IMR-90 (cell line): ENCODE measurements around the gene DCAF10. TPM values are rescaled to one million over a fixed set of nuclear protein-coding genes. Genes with fewer than 3 reads are reported as not detected.

ENCODE experiments used
- ATAC-seq: fragments of 200-7000 bp; cut with Tn5 transposase; 2 replicates; pipeline ENCODE4 v1.9.1; 2020; ENCODE audit warnings: low read depth, mild to moderate bottlenecking, moderate library complexity
- BruUV-seq: library from RNA; stranded (reverse); fragments of 400-500 nt; replicated peaks from 2 replicates; lab custom pipeline; 2021; lab: Mats Ljungman, UMichigan
- CTCF ChIA-PET: fragments of 300-600 bp; formaldehyde crosslinking; extraction: SDS; loops from one replicate; lab custom pipeline; 2021; ENCODE audit warnings: antibody characterized with exemption; lab: Yijun Ruan, JAX
- POLR2A ChIA-PET: fragments of 300-600 bp; sonication (Branson Sonifier 250); formaldehyde crosslinking; loops from one replicate; lab custom pipeline; 2022; ENCODE audit warnings: antibody characterized with exemption; ENCODE audit not compliant: unreplicated experiment; lab: Charles Lee
- DNase-seq: peaks from one replicate; pipeline ENCODE4 v3.0.0; 2013
- H2AFZ ChIP-seq: replicated peaks from 2 replicates; pipeline ENCODE3; 2013; ENCODE audit warnings: low read length, mild to moderate bottlenecking; ENCODE audit not compliant: poor library complexity
- H2AK5ac ChIP-seq: 2 replicates; pipeline ENCODE4 v1.6.1; 2013; ENCODE audit warnings: low read depth, low read length, inconsistent platforms
- H2AK9ac ChIP-seq: replicated peaks from 2 replicates; pipeline ENCODE3; 2013; ENCODE audit warnings: mild to moderate bottlenecking, low read depth, low read length, moderate library complexity; ENCODE audit not compliant: poor library complexity
- H2BK120ac ChIP-seq: 2 replicates; pipeline ENCODE4 v1.6.1; 2013; ENCODE audit warnings: low read depth, low read length, inconsistent platforms
- H2BK15ac ChIP-seq: 3 replicates; pipeline ENCODE4 v1.6.1; 2013; ENCODE audit warnings: low read depth, low read length, inconsistent platforms
- H2BK20ac ChIP-seq: 2 replicates; pipeline ENCODE4 v1.6.1; 2013; ENCODE audit warnings: low read depth, mild to moderate bottlenecking, inconsistent platforms, low read length, moderate library complexity
- H2BK5ac ChIP-seq: 2 replicates; pipeline ENCODE4 v1.6.1; 2013; ENCODE audit warnings: mild to moderate bottlenecking, low read depth, low read length, inconsistent platforms; ENCODE audit not compliant: poor library complexity, severe bottlenecking
- H3K14ac ChIP-seq: replicated peaks from 2 replicates; pipeline ENCODE4 v1.6.1; 2013; ENCODE audit warnings: low read depth, low read length, inconsistent platforms
- H3K18ac ChIP-seq: 2 replicates; pipeline ENCODE4 v1.6.1; 2013; ENCODE audit warnings: low read depth, low read length, control low read depth
- H3K23ac ChIP-seq: 2 replicates; pipeline ENCODE4 v1.6.1; 2013; ENCODE audit warnings: low read depth, low read length, inconsistent platforms
- H3K27ac ChIP-seq: 2 replicates; pipeline ENCODE4 v1.5.1; 2013; ENCODE audit warnings: mild to moderate bottlenecking, control low read depth, low read length; ENCODE audit not compliant: insufficient read depth
- H3K27me3 ChIP-seq: 2 replicates; pipeline ENCODE4 v1.6.1; 2013; ENCODE audit warnings: low read length; ENCODE audit not compliant: control insufficient read depth, insufficient read depth
- H3K36me3 ChIP-seq: 2 replicates; pipeline ENCODE4 v1.6.1; 2013; ENCODE audit warnings: low read length, mixed read lengths; ENCODE audit not compliant: control insufficient read depth, insufficient read depth
- H3K4ac ChIP-seq: 2 replicates; pipeline ENCODE4 v1.6.1; 2013; ENCODE audit warnings: low read depth, low read length, inconsistent platforms
- H3K4me1 ChIP-seq: 2 replicates; pipeline ENCODE4 v1.6.1; 2013; ENCODE audit warnings: low read length, mixed read lengths; ENCODE audit not compliant: control insufficient read depth, insufficient read depth
- H3K4me2 ChIP-seq: 2 replicates; pipeline ENCODE4 v1.6.1; 2013; ENCODE audit warnings: low read depth, mild to moderate bottlenecking, control low read depth, low read length, moderate library complexity
- H3K4me3 ChIP-seq: 2 replicates; pipeline ENCODE4 v1.5.1; 2013; ENCODE audit warnings: low read depth, mild to moderate bottlenecking, control low read depth, low read length, moderate library complexity; ENCODE audit not compliant: insufficient read depth
- H3K56ac ChIP-seq: 2 replicates; pipeline ENCODE4 v1.6.1; 2013; ENCODE audit warnings: low read length, inconsistent platforms; ENCODE audit not compliant: insufficient read depth; ENCODE audit errors: extremely low read depth
- H3K79me1 ChIP-seq, 2 experiments: 2 replicates each; pipeline ENCODE4 v1.6.1; 2013; ENCODE audit warnings: low read length in 2 of 2, inconsistent platforms in 1 of 2, low read depth in 1 of 2
- H3K9ac ChIP-seq: 2 replicates; pipeline ENCODE4 v1.6.1; 2013; ENCODE audit warnings: low read depth, low read length, control low read depth
- H3K9me1 ChIP-seq: 2 replicates; pipeline ENCODE4 v1.6.1; 2013; ENCODE audit warnings: low read length, inconsistent platforms; ENCODE audit not compliant: insufficient read depth
- H3K9me3 ChIP-seq: 2 replicates; pipeline ENCODE4 v1.6.1; 2013; ENCODE audit warnings: low read length; ENCODE audit not compliant: control insufficient read depth, insufficient read depth
- H4K20me1 ChIP-seq: 2 replicates; pipeline ENCODE4 v1.6.1; 2013; ENCODE audit warnings: low read length, inconsistent platforms; ENCODE audit not compliant: insufficient read depth
- H4K5ac ChIP-seq: 2 replicates; pipeline ENCODE4 v1.6.1; 2013; ENCODE audit warnings: mild to moderate bottlenecking, low read depth, low read length, control low read depth
- H4K8ac ChIP-seq, 2 experiments: 2 replicates each; pipeline ENCODE4 v1.6.1; 2013; ENCODE audit warnings: low read depth in 2 of 2, low read length in 2 of 2, control low read depth in 1 of 2, inconsistent platforms in 1 of 2
- H4K91ac ChIP-seq: 2 replicates; pipeline ENCODE4 v1.6.1; 2013; ENCODE audit warnings: low read depth, low read length, inconsistent platforms; ENCODE audit not compliant: insufficient read depth
- CEBPB ChIP-seq: IDR thresholded peaks from 2 replicates; pipeline ENCODE4 v1.6.1; 2012; ENCODE audit warnings: low read depth, low read length, improper control_type of control experiment
- CHD1 ChIP-seq: IDR thresholded peaks from 2 replicates; pipeline ENCODE4 v1.6.1; 2012; ENCODE audit warnings: low read depth, low read length, improper control_type of control experiment
- CTCF ChIP-seq: conservative IDR thresholded peaks from 2 replicates; pipeline ENCODE4 v1.5.1; 2012; ENCODE audit warnings: mild to moderate bottlenecking, low read depth, low read length, improper control_type of control experiment
- FOS ChIP-seq: fragments of 150-350 bp; IDR thresholded peaks from 2 replicates; pipeline ENCODE4 v1.6.1; 2016; ENCODE audit warnings: low read depth, low read length
- MAFK ChIP-seq: IDR thresholded peaks from 2 replicates; pipeline ENCODE4 v1.6.1; 2012; ENCODE audit warnings: low read depth, low read length, improper control_type of control experiment
- MAZ ChIP-seq: IDR thresholded peaks from 2 replicates; pipeline ENCODE4 v1.6.1; 2012; ENCODE audit warnings: low read depth, mild to moderate bottlenecking, low read length, improper control_type of control experiment, moderate library complexity, borderline replicate concordance
- NFE2L2 ChIP-seq: fragments of 150-350 bp; IDR thresholded peaks from 2 replicates; pipeline ENCODE4 v1.6.1; 2016; ENCODE audit warnings: low read depth, mild to moderate bottlenecking, low read length
- POLR2A ChIP-seq: IDR thresholded peaks from 2 replicates; pipeline ENCODE4 v1.6.1; 2012; ENCODE audit warnings: mild to moderate bottlenecking, low read depth, low read length
- RAD21 ChIP-seq: IDR thresholded peaks from 2 replicates; pipeline ENCODE4 v1.6.1; 2012; ENCODE audit warnings: low read length, improper control_type of control experiment
- RFX5 ChIP-seq: IDR thresholded peaks from 2 replicates; pipeline ENCODE4 v1.8.0; 2012; ENCODE audit warnings: low read depth, mild to moderate bottlenecking, low read length, moderate library complexity
- SMC3 ChIP-seq: fragments of 150-350 bp; IDR thresholded peaks from 2 replicates; pipeline ENCODE4 v1.6.1; 2016; ENCODE audit warnings: low read depth, mild to moderate bottlenecking, antibody characterized with exemption, low read length, moderate library complexity
- WGBS, 2 experiments: methylation state at CpG; one replicate each; pipeline versions ENCODE4 v1.1.5 to v1.1.7; 2013; ENCODE audit warnings: missing lambda C conversion rate in 2 of 2; ENCODE audit not compliant: insufficient read length in 1 of 2; ENCODE audit errors: extremely low coverage in 2 of 2; 5-methylcytosine and 5-hydroxymethylcytosine counted together
- dilution Hi-C: fragments of 300-500 bp; cut with HindIII; formaldehyde crosslinking; loops from one replicate; pipeline ENCODE4 v1.14.3; 2018; ENCODE audit warnings: low sequenced_read_pairs; ENCODE audit not compliant: unreplicated experiment
- in situ Hi-C: fragments of 300-500 bp; cut with MboI; formaldehyde crosslinking; loops from 3 replicates; pipeline ENCODE4 v1.14.3; 2019; ENCODE audit warnings: low sequenced_read_pairs, inconsistent platforms, mixed read lengths
- intact Hi-C: fragments of 100-400 bp; cut with micrococcal nuclease; formaldehyde crosslinking; loops from 2 replicates; pipeline ENCODE4 v1.10.0; 2022
- polyA plus RNA-seq, 3 experiments: library from polyadenylated mRNA; depleted of rRNA; stranded (reverse); fragments of >200 nt; gene quantifications; 2 replicates each; pipeline ENCODE4 v1.2.3, GENCODE V29; 2012; ENCODE audit warnings: low replicate concordance in 1 of 3
- total RNA-seq: library from RNA; depleted of rRNA; stranded (reverse); fragments of >200 nt; gene quantifications from 2 replicates; pipeline ENCODE4 v1.2.3, GENCODE V29; 2012
- TF ChIP-seq, protein P1 (sequence below): fragments of 150-350 bp; IDR thresholded peaks from 2 replicates; pipeline ENCODE4 v1.6.1; 2017; ENCODE audit warnings: mild to moderate bottlenecking, antibody characterized with exemption, low read length, low read depth
- TF ChIP-seq, protein P2 (sequence below): fragments of 150-350 bp; IDR thresholded peaks from 2 replicates; pipeline ENCODE4 v1.6.1; 2016; ENCODE audit warnings: low read depth, mild to moderate bottlenecking, low read length, moderate library complexity, borderline replicate concordance

DCAF10 gene
- total and polyA plus RNA-seq, 2 of the 4 experiments (the other 2 are of a cell fraction) = 17.1 to 19.4 TPM

- TF ChIP-seq, protein P1, sequence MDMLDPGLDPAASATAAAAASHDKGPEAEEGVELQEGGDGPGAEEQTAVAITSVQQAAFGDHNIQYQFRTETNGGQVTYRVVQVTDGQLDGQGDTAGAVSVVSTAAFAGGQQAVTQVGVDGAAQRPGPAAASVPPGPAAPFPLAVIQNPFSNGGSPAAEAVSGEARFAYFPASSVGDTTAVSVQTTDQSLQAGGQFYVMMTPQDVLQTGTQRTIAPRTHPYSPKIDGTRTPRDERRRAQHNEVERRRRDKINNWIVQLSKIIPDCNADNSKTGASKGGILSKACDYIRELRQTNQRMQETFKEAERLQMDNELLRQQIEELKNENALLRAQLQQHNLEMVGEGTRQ = no peak
- TF ChIP-seq RAD21 (no peak), FOS (no peak), SMC3 (no peak), MAZ (no peak), NFE2L2 (no peak), POLR2A (no peak)
Measured at GRCh38 chr9:37905131-37905505, 104.5 kb downstream of the DCAF10 start (continued).

GRCh38 chr9:37905776-37906175, 105.2 kb downstream of the DCAF10 start:
- Histone ChIP-seq H3K4me2 (no peak overlapping the region), H4K91ac (no peak overlapping the region), H2BK20ac (no peak overlapping the region), H3K9me1 (peaks cover 6% of the 10 kb centered on the region), H3K14ac (no peak overlapping the region), H4K20me1 (no peaks in the 10 kb centered on the region), H3K27ac (no peak overlapping the region), H2AK5ac (no peak overlapping the region), H2BK120ac (no peak overlapping the region), H2AFZ (no peak overlapping the region), H3K56ac (no peak overlapping the region), H4K5ac (no peak overlapping the region), H3K36me3 (0 out of 2 replicates have a peak, but pooled peaks cover under 1% of the 10 kb centered on the region), H4K8ac (no peak overlapping the region), H3K9ac (no peak overlapping the region), H3K4me1 (peaks cover 9% of the 10 kb centered on the region), H3K23ac (no peak overlapping the region), H2BK15ac (no peak overlapping the region), H3K4me3 (no peak overlapping the region), H3K4ac (no peak overlapping the region), H3K9me3 (no peaks in the 10 kb centered on the region), H3K79me1 (peaks cover 11 to 26% of the 10 kb centered on the region in 2 experiments), H2AK9ac (no peak overlapping the region), H3K27me3 (no peaks in the 10 kb centered on the region), H2BK5ac (no peak overlapping the region), H3K18ac (no peak overlapping the region)
- ATAC-seq (no peak), DNase-seq (no peak)
- dilution Hi-C loops = loop anchor here (25.0 kb wide), 1 partner anchor 482 kb away; the partner anchor contains the start of gene ALDH1B1
- intact Hi-C loops = no loop called here
- 93% methylated on average over 3 of the region's 4 CpGs; no CpG with 5 or more reads in 1 of the 2 experiments for WGBS, 2 experiments
- POLR2A ChIA-PET = no interaction called here
- in situ Hi-C loops = loop anchor here (10.0 kb wide), 1 partner anchor 321 kb away; no protein-coding TSS in a partner anchor
- CTCF ChIA-PET = no interaction called here
- no TSS peak for BruUV-seq
- TF ChIP-seq FOS (no peak), CHD1 (no peak), MAFK (no peak), RAD21 (no peak), CEBPB (no peak), CTCF (no peak), RFX5 (no peak)
- TF ChIP-seq, protein P1 = no peak
- TF ChIP-seq, protein P2, sequence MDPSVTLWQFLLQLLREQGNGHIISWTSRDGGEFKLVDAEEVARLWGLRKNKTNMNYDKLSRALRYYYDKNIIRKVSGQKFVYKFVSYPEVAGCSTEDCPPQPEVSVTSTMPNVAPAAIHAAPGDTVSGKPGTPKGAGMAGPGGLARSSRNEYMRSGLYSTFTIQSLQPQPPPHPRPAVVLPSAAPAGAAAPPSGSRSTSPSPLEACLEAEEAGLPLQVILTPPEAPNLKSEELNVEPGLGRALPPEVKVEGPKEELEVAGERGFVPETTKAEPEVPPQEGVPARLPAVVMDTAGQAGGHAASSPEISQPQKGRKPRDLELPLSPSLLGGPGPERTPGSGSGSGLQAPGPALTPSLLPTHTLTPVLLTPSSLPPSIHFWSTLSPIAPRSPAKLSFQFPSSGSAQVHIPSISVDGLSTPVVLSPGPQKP = no peak
